Mucosa of stomach (tissue), 1 donor: ENCODE data around the gene SULT6B1.
A peak's percentile ranks its signal among the peaks of the same experiment; 100 is the strongest.
"Not testable (repeated sequence)": the region's sequence is repeated elsewhere in the genome, so short reads cannot be mapped to it uniquely, and the experiment has no call there.

Source experiments
- H3K27me3 ChIP-seq: one replicate; pipeline ENCODE4 v1.7.0; 2013; ENCODE audit warnings: mild to moderate bottlenecking, low read length; ENCODE audit not compliant: control insufficient read depth, insufficient read depth
- H3K36me3 ChIP-seq: one replicate; pipeline ENCODE4 v1.7.0; 2013; ENCODE audit warnings: low read length; ENCODE audit not compliant: control insufficient read depth, insufficient read depth
- H3K4me1 ChIP-seq: one replicate; pipeline ENCODE4 v1.7.0; 2013; ENCODE audit warnings: mild to moderate bottlenecking, low read length; ENCODE audit not compliant: control insufficient read depth, insufficient read depth
- H3K4me3 ChIP-seq: one replicate; pipeline ENCODE4 v1.7.0; 2013; ENCODE audit warnings: low read length
- H3K9ac ChIP-seq: one replicate; pipeline ENCODE4 v1.7.0; 2013; ENCODE audit warnings: mild to moderate bottlenecking, low read length, moderate library complexity
- H3K9me3 ChIP-seq: one replicate; pipeline ENCODE4 v1.7.0; 2013; ENCODE audit warnings: mild to moderate bottlenecking, low read length, moderate library complexity; ENCODE audit not compliant: control insufficient read depth
- donor health status: Pancreatic carcinoma.

Gene SULT6B1

GRCh38 chr2:37188570-37188969, at the start of gene SULT6B1:
TSS of gene SULT6B1 (minus strand) at chr2:37188670. CDS start at chr2:37188640, 30 bp downstream.
- Histone ChIP-seq H3K9ac (no peak within 1 kb of the TSS), H3K4me3 (no peak within 1 kb of the TSS), H3K4me1 (no peaks in the 10 kb centered on the region), H3K27me3 (no peaks in the 10 kb centered on the region), H3K36me3 (no peaks in the 10 kb centered on the region), H3K9me3 (no peaks in the 10 kb centered on the region)

GRCh38 chr2:37232131-37232933, 43.9 kb upstream of the SULT6B1 start:
- Histone ChIP-seq H3K36me3 (no peaks in the 10 kb centered on the region), H3K4me1 (peaks cover 22% of the 10 kb centered on the region), H3K9ac (peak overlapping the region; percentile 95), H3K4me3 (peak overlapping the region; percentile 96), H3K27me3 (no peaks in the 10 kb centered on the region), H3K9me3 (no peaks in the 10 kb centered on the region)

- peak within 1 kb of the TSS; percentile 96 for H3K4me3 ChIP-seq
- no peaks in the 10 kb centered on the region for H3K27me3 ChIP-seq
- H3K9me3 ChIP-seq, result no peaks in the 10 kb centered on the region
- H3K36me3 ChIP-seq, result no peaks in the 10 kb centered on the region
- H3K9ac ChIP-seq, result peak within 1 kb of the TSS; percentile 95
- peaks cover 22% of the 10 kb centered on the region for H3K4me1 ChIP-seq
Observed at GRCh38 chr2:37231241-37232130, 43.0 kb upstream of the SULT6B1 start, which contains the start of the genes CEBPZ and NDUFAF7. TSS of gene CEBPZ (minus strand) at chr2:37231596. CDS start at chr2:37231567, 29 bp downstream. TSS of gene NDUFAF7 (plus strand) at chr2:37231658. CDS start at chr2:37231706, 48 bp downstream.

- Histone ChIP-seq H3K4me3 (peak overlapping the region; percentile 96), H3K4me1 (peaks cover 22% of the 10 kb centered on the region)
Observed at GRCh38 chr2:37230581-37230980, 42.1 kb upstream of the SULT6B1 start.

GRCh38 chr2:37228788-37229187, 40.3 kb upstream of the SULT6B1 start:
- H3K4me1 ChIP-seq, result peaks cover 22% of the 10 kb centered on the region

More at GRCh38 chr2:37230581-37230980, 42.1 kb upstream of the SULT6B1 start:
- H3K9ac ChIP-seq, result peak overlapping the region; percentile 95
- no peaks in the 10 kb centered on the region for H3K36me3 ChIP-seq
- H3K27me3 ChIP-seq, result no peaks in the 10 kb centered on the region
- H3K9me3 ChIP-seq, result no peaks in the 10 kb centered on the region

GRCh38 chr2:37226863-37227262, 38.4 kb upstream of the SULT6B1 start:
- H3K36me3 ChIP-seq, result no peaks in the 10 kb centered on the region
- H3K4me1 ChIP-seq, result peaks cover 13% of the 10 kb centered on the region
- H3K9ac ChIP-seq, result no peak overlapping the region
- H3K4me3 ChIP-seq, result no peak overlapping the region
- H3K9me3 ChIP-seq, result no peaks in the 10 kb centered on the region
- no peaks in the 10 kb centered on the region for H3K27me3 ChIP-seq

More at GRCh38 chr2:37228788-37229187, 40.3 kb upstream of the SULT6B1 start:
- H3K4me3 ChIP-seq, result no peak overlapping the region
- no peaks in the 10 kb centered on the region for H3K36me3 ChIP-seq
- no peak overlapping the region for H3K9ac ChIP-seq
- H3K27me3 ChIP-seq, result no peaks in the 10 kb centered on the region
- no peaks in the 10 kb centered on the region for H3K9me3 ChIP-seq

GRCh38 chr2:37225129-37225528, 36.7 kb upstream of the SULT6B1 start:
- H3K4me3 ChIP-seq, H3K9ac ChIP-seq, H3K36me3 ChIP-seq, H3K27me3 ChIP-seq, H3K4me1 ChIP-seq, H3K9me3 ChIP-seq: not testable (repeated sequence)

- Histone ChIP-seq H3K4me1 (no peaks in the 10 kb centered on the region), H3K4me3 (no peak overlapping the region), H3K36me3 (no peaks in the 10 kb centered on the region), H3K27me3 (no peaks in the 10 kb centered on the region), H3K9me3 (no peaks in the 10 kb centered on the region), H3K9ac (no peak overlapping the region)
Observed at GRCh38 chr2:37224063-37224462, 35.6 kb upstream of the SULT6B1 start.

- Histone ChIP-seq H3K9me3 (no peaks in the 10 kb centered on the region), H3K4me3 (no peak overlapping the region), H3K9ac (no peak overlapping the region), H3K36me3 (no peaks in the 10 kb centered on the region), H3K27me3 (no peaks in the 10 kb centered on the region), H3K4me1 (no peaks in the 10 kb centered on the region)
Observed at GRCh38 chr2:37223131-37223530, 34.7 kb upstream of the SULT6B1 start.

- Histone ChIP-seq H3K36me3 (no peaks in the 10 kb centered on the region), H3K27me3 (no peaks in the 10 kb centered on the region), H3K4me1 (no peaks in the 10 kb centered on the region), H3K4me3 (no peak overlapping the region), H3K9ac (no peak overlapping the region), H3K9me3 (no peaks in the 10 kb centered on the region)
Observed at GRCh38 chr2:37219046-37219445, 30.6 kb upstream of the SULT6B1 start.

- Histone ChIP-seq H3K4me1 (no peaks in the 10 kb centered on the region), H3K9me3 (no peaks in the 10 kb centered on the region), H3K27me3 (no peaks in the 10 kb centered on the region), H3K9ac (no peak overlapping the region), H3K4me3 (no peak overlapping the region), H3K36me3 (no peaks in the 10 kb centered on the region)
Observed at GRCh38 chr2:37215250-37215649, 26.8 kb upstream of the SULT6B1 start.

GRCh38 chr2:37211939-37212338, 23.5 kb upstream of the SULT6B1 start:
- H3K36me3 ChIP-seq, result no peaks in the 10 kb centered on the region
- no peaks in the 10 kb centered on the region for H3K27me3 ChIP-seq
- no peaks in the 10 kb centered on the region for H3K9me3 ChIP-seq
- no peaks in the 10 kb centered on the region for H3K4me1 ChIP-seq
- no peak overlapping the region for H3K9ac ChIP-seq
- no peak overlapping the region for H3K4me3 ChIP-seq
